ENCODE measurements around the gene TMEM266. TPM values are rescaled to one million over a fixed set of nuclear protein-coding genes. Genes with fewer than 3 reads are reported as not detected.

TMEM266 gene
- total and polyA plus RNA-seq, 8 donors, result 1.9 to 5.5 (median 4.2) TPM

- no peaks in the 10 kb centered on the region for H3K4me1 ChIP-seq
- TF ChIP-seq CTCF (IDR thresholded peaks at IDR 0.05), result no peak
- DNase-seq (no peak), FAIRE-seq (no peak), ATAC-seq (no peak)
- H3K9me3 ChIP-seq, result no peaks in the 10 kb centered on the region
- no peaks in the 10 kb centered on the region for H3K27me3 ChIP-seq
- H3K4me3 ChIP-seq, result no peak overlapping the region
- H3K36me3 ChIP-seq, result no peaks in the 10 kb centered on the region
- WGBS, 2 donors, result 72 to 77% methylated on average over 21 of the region's 21 CpGs
- intact Hi-C loops (cut with DNase I), result no loop called here
- H3K27ac ChIP-seq, result no peak overlapping the region
These were observed 118.7 kb downstream of the TMEM266 start for GRCh38 chr15:76178296-76179000.

- no peaks in the 10 kb centered on the region for H3K27me3 ChIP-seq
- no peak overlapping the region for H3K4me3 ChIP-seq
- no peak for TF ChIP-seq CTCF (IDR thresholded peaks at IDR 0.05)
- no peaks in the 10 kb centered on the region for H3K36me3 ChIP-seq
- FAIRE-seq (no peak), DNase-seq (no peak), ATAC-seq (no peak)
- intact Hi-C loops (cut with DNase I), result no loop called here
- H3K9me3 ChIP-seq, result no peaks in the 10 kb centered on the region
- H3K4me1 ChIP-seq, result no peaks in the 10 kb centered on the region
- WGBS, 2 donors, result 89 to 95% methylated on average over 4 of the region's 4 CpGs
- no peak overlapping the region for H3K27ac ChIP-seq
These were observed 119.2 kb downstream of the TMEM266 start for GRCh38 chr15:76179023-76179422.

GRCh38 chr15:76180321-76180720 lies 120.5 kb downstream of the TMEM266 start:
- 92 to 98% methylated on average over 7 of the region's 7 CpGs for WGBS, 2 donors

GRCh38 chr15:76181705-76182107 lies 121.9 kb downstream of the TMEM266 start:
- no peak for TF ChIP-seq CTCF (IDR thresholded peaks at IDR 0.05)
- intact Hi-C loops (cut with DNase I), result no loop called here
- Histone ChIP-seq H3K36me3 (no peaks in the 10 kb centered on the region), H3K27ac (no peak overlapping the region), H3K4me3 (no peak overlapping the region), H3K4me1 (no peaks in the 10 kb centered on the region), H3K9me3 (no peaks in the 10 kb centered on the region), H3K27me3 (no peaks in the 10 kb centered on the region)
- ATAC-seq (no peak), DNase-seq (no peak), FAIRE-seq (no peak)
- 91% methylated on average over 9 of the region's 9 CpGs for WGBS, 2 donors

More at GRCh38 chr15:76180321-76180720, 120.5 kb downstream of the TMEM266 start:
- DNase-seq, result no peak
- no peak for FAIRE-seq
- no peaks in the 10 kb centered on the region for H3K36me3 ChIP-seq
- no peaks in the 10 kb centered on the region for H3K4me1 ChIP-seq
- intact Hi-C loops (cut with DNase I), result no loop called here
- H3K4me3 ChIP-seq, result no peak overlapping the region
- ATAC-seq, result no peak
- TF ChIP-seq CTCF (IDR thresholded peaks at IDR 0.05), result no peak
- H3K27ac ChIP-seq, result no peak overlapping the region
- no peaks in the 10 kb centered on the region for H3K27me3 ChIP-seq
- no peaks in the 10 kb centered on the region for H3K9me3 ChIP-seq

- intact Hi-C loops (cut with DNase I), result no loop called here
- FAIRE-seq, result no peak
- no peak for TF ChIP-seq CTCF (IDR thresholded peaks at IDR 0.05)
- 65 to 67% methylated on average over 10 of the region's 10 CpGs for WGBS, 2 donors
- no peaks in the 10 kb centered on the region for H3K9me3 ChIP-seq
- no peak overlapping the region for H3K27ac ChIP-seq
- DNase-seq, result no peak
- H3K27me3 ChIP-seq, result no peaks in the 10 kb centered on the region
- H3K4me3 ChIP-seq, result no peak overlapping the region
- no peak for ATAC-seq
- no peaks in the 10 kb centered on the region for H3K4me1 ChIP-seq
- no peaks in the 10 kb centered on the region for H3K36me3 ChIP-seq
These were observed 124.3 kb downstream of the TMEM266 start for GRCh38 chr15:76183930-76184649.

Data from pancreas (tissue), 10 donors.